HEK293 (cell line): Measurements from ENCODE around the gene CDK19.

Experiments
- CTCF ChIA-PET: fragments of 350-600 bp; formaldehyde crosslinking; extraction: SDS; loops from one replicate; lab custom pipeline; 2021; ENCODE audit warnings: antibody characterized with exemption; lab: Yijun Ruan, JAX
- POLR2A ChIA-PET: fragments of 300-600 bp; formaldehyde crosslinking; extraction: SDS; loops from one replicate; lab custom pipeline; 2020; ENCODE audit warnings: antibody characterized with exemption, inconsistent platforms; lab: Yijun Ruan, JAX
- H3K27ac ChIP-seq: fragments of 200-500 bp; sonication (Bioruptor generic); 2 replicates; pipeline ENCODE4 v1.5.1; 2014; ENCODE audit warnings: low read depth, low read length, control low read depth, inconsistent platforms; ENCODE audit errors: extremely low read depth
- H3K36me3 ChIP-seq, 2 experiments: fragments of 200-500 bp in 1 of 2; sonication (Bioruptor generic) in 1 of 2; 1 replicate in 1 of 2; 2 replicates in 1 of 2; pipeline ENCODE4 v1.5.1; 2014 to 2017; ENCODE audit warnings: inconsistent platforms in 2 of 2, low read length in 2 of 2; ENCODE audit not compliant: control insufficient read depth in 2 of 2, insufficient read depth in 1 of 2
- H3K4me1 ChIP-seq: fragments of 200-500 bp; sonication (Bioruptor generic); 2 replicates; pipeline ENCODE4 v1.5.1; 2014; ENCODE audit warnings: mild to moderate bottlenecking, low read length, inconsistent platforms; ENCODE audit not compliant: control insufficient read depth, insufficient read depth
- H3K4me3 ChIP-seq: 2 replicates; pipeline ENCODE4 v1.5.1; 2011; ENCODE audit warnings: low read depth, mild to moderate bottlenecking, control low read depth, low read length, moderate library complexity
- H3K9me3 ChIP-seq: fragments of 200-500 bp; sonication (Bioruptor generic); 2 replicates; pipeline ENCODE4 v1.5.1; 2014; ENCODE audit warnings: low read depth, low read length, inconsistent platforms; ENCODE audit not compliant: control insufficient read depth, insufficient read depth
- KLF1 ChIP-seq: fragments of 450-650 bp; formaldehyde crosslinking; IDR thresholded peaks from 2 replicates; pipeline ENCODE4 v1.5.1; 2016; ENCODE audit warnings: missing biosample characterization, missing genetic modification characterization
- KLF9 ChIP-seq: fragments of 450-650 bp; formaldehyde crosslinking; IDR thresholded peaks from 2 replicates; pipeline ENCODE4 v1.5.1; 2016; ENCODE audit warnings: missing biosample characterization, missing genetic modification characterization, low read depth
- PRDM1 ChIP-seq: fragments of 450-650 bp; formaldehyde crosslinking; IDR thresholded peaks from 2 replicates; pipeline ENCODE4; 2016; ENCODE audit warnings: missing biosample characterization, missing genetic modification characterization
- PRDM2 ChIP-seq: fragments of 450-650 bp; formaldehyde crosslinking; IDR thresholded peaks from 2 replicates; pipeline ENCODE4 v1.5.1; 2016; ENCODE audit warnings: missing biosample characterization, missing genetic modification characterization, borderline replicate concordance
- TRIM28 ChIP-seq: IDR thresholded peaks from 2 replicates; pipeline ENCODE4 v1.6.1; 2011; ENCODE audit warnings: low read length, control low read depth, borderline replicate concordance
- ZBTB49 ChIP-seq: fragments of 450-650 bp; formaldehyde crosslinking; IDR thresholded peaks from 2 replicates; pipeline ENCODE4 v1.5.1; 2016; ENCODE audit warnings: missing biosample characterization, missing genetic modification characterization, low read depth
- ZFHX2 ChIP-seq: fragments of 450-650 bp; formaldehyde crosslinking; conservative IDR thresholded peaks from 2 replicates; pipeline ENCODE4 v1.5.1; 2016; ENCODE audit warnings: missing biosample characterization, missing genetic modification characterization
- ZFP41 ChIP-seq: fragments of 450-650 bp; formaldehyde crosslinking; IDR thresholded peaks from 2 replicates; pipeline ENCODE4 v1.5.1; 2016; ENCODE audit warnings: missing biosample characterization, missing genetic modification characterization, borderline replicate concordance
- ZNF132 ChIP-seq: fragments of 450-650 bp; formaldehyde crosslinking; IDR thresholded peaks from 2 replicates; pipeline ENCODE4 v1.5.1; 2017; ENCODE audit warnings: missing biosample characterization, missing genetic modification characterization, borderline replicate concordance
- ZNF239 ChIP-seq: fragments of 450-650 bp; formaldehyde crosslinking; IDR thresholded peaks from 2 replicates; pipeline ENCODE4 v1.5.1; 2016; ENCODE audit warnings: missing biosample characterization, missing genetic modification characterization
- ZNF514 ChIP-seq: fragments of 450-650 bp; formaldehyde crosslinking; IDR thresholded peaks from 2 replicates; pipeline ENCODE4 v1.5.1; 2016; ENCODE audit warnings: missing biosample characterization, missing genetic modification characterization
- ZNF530 ChIP-seq: fragments of 450-650 bp; formaldehyde crosslinking; IDR thresholded peaks from 2 replicates; pipeline ENCODE4 v1.5.1; 2016; ENCODE audit warnings: low read depth, missing biosample characterization, missing genetic modification characterization
- ZNF624 ChIP-seq: fragments of 450-650 bp; formaldehyde crosslinking; IDR thresholded peaks from 2 replicates; pipeline ENCODE4 v1.5.1; 2017; ENCODE audit warnings: missing biosample characterization, missing genetic modification characterization
- ZNF629 ChIP-seq: fragments of 450-650 bp; formaldehyde crosslinking; IDR thresholded peaks from 2 replicates; pipeline ENCODE4 v1.5.1; 2017; ENCODE audit warnings: missing biosample characterization, missing genetic modification characterization
- ZNF670 ChIP-seq: fragments of 450-650 bp; formaldehyde crosslinking; IDR thresholded peaks from 2 replicates; pipeline ENCODE4 v1.5.1; 2016; ENCODE audit warnings: missing biosample characterization, missing genetic modification characterization, low read depth
- TF ChIP-seq, protein P1 (sequence below): fragments of 450-650 bp; formaldehyde crosslinking; IDR thresholded peaks from 2 replicates; pipeline ENCODE4 v1.5.1; 2016; ENCODE audit warnings: missing biosample characterization, missing genetic modification characterization, borderline replicate concordance
- TF ChIP-seq, protein P2 (sequence below): fragments of 450-650 bp; formaldehyde crosslinking; IDR thresholded peaks from 2 replicates; pipeline ENCODE4 v1.5.1; 2016; ENCODE audit warnings: missing biosample characterization, missing genetic modification characterization

The CDK19 gene

DNA sequence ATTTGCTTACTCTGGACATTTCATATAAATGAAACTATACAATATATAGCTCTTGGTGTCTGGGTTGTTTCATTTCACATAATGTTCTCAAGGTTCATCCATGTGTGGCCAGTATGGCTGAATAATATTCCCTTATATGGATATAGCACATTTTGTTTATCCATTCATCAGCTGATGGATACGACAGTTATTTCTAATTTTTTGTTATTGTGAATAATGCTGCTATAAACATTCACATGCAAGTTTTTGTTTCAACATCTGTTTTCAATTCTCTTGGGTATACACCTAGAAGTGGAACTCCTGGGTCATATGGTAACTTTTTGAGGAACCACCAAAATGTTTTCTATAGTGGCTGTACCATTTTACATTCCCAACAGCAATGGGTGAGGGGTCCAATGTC, 101.1 kb downstream of the CDK19 start:
- POLR2A ChIA-PET, result no interaction called here
- CTCF ChIA-PET, result interaction anchor here (0.6 kb wide), 1 partner anchor 138 kb away, joined by 3 read pairs; no protein-coding TSS in a partner anchor
- H3K4me3 ChIP-seq, result no peak overlapping the region
- no peaks in the 10 kb centered on the region for H3K4me1 ChIP-seq
- no peaks in the 10 kb centered on the region for H3K9me3 ChIP-seq
- H3K36me3 ChIP-seq, result no peaks in the 10 kb centered on the region
- no peak for TF ChIP-seq PRDM2 (tag by site-specific recombination)
- no peak for TF ChIP-seq ZNF629 (tag by site-specific recombination)
- TF ChIP-seq ZNF670 (tag by site-specific recombination), result no peak
- TF ChIP-seq ZFP41 (tag by site-specific recombination), result no peak
- no peak for TF ChIP-seq ZNF239 (tag by site-specific recombination)
- H3K27ac ChIP-seq, result no peak overlapping the region

- H3K4me3 ChIP-seq, result no peak overlapping the region
- no peaks in the 10 kb centered on the region for H3K36me3 ChIP-seq
- no peak for TF ChIP-seq ZNF530 (tag by site-specific recombination)
- TF ChIP-seq, protein P1, sequence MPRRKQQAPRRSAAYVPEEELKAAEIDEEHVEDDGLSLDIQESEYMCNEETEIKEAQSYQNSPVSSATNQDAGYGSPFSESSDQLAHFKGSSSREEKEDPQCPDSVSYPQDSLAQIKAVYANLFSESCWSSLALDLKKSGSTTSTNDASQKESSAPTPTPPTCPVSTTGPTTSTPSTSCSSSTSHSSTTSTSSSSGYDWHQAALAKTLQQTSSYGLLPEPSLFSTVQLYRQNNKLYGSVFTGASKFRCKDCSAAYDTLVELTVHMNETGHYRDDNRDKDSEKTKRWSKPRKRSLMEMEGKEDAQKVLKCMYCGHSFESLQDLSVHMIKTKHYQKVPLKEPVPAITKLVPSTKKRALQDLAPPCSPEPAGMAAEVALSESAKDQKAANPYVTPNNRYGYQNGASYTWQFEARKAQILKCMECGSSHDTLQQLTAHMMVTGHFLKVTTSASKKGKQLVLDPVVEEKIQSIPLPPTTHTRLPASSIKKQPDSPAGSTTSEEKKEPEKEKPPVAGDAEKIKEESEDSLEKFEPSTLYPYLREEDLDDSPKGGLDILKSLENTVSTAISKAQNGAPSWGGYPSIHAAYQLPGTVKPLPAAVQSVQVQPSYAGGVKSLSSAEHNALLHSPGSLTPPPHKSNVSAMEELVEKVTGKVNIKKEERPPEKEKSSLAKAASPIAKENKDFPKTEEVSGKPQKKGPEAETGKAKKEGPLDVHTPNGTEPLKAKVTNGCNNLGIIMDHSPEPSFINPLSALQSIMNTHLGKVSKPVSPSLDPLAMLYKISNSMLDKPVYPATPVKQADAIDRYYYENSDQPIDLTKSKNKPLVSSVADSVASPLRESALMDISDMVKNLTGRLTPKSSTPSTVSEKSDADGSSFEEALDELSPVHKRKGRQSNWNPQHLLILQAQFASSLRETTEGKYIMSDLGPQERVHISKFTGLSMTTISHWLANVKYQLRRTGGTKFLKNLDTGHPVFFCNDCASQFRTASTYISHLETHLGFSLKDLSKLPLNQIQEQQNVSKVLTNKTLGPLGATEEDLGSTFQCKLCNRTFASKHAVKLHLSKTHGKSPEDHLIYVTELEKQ (tag by site-specific recombination), result no peak
- no peak for TF ChIP-seq ZNF239 (tag by site-specific recombination)
- TF ChIP-seq ZBTB49 (tag by site-specific recombination), result no peak
- TF ChIP-seq PRDM1, result no peak
- no peak for TF ChIP-seq KLF1 (tag by site-specific recombination)
- TF ChIP-seq TRIM28, result no peak
- TF ChIP-seq ZNF132 (tag by site-specific recombination), result no peak
- TF ChIP-seq, protein P2, sequence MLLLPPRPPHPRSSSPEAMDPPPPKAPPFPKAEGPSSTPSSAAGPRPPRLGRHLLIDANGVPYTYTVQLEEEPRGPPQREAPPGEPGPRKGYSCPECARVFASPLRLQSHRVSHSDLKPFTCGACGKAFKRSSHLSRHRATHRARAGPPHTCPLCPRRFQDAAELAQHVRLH (tag by site-specific recombination), result no peak
- no peak for TF ChIP-seq KLF9 (tag by site-specific recombination)
- TF ChIP-seq ZNF514 (tag by site-specific recombination), result no peak
- no peak for TF ChIP-seq ZFHX2 (tag by site-specific recombination)
- TF ChIP-seq ZNF624 (tag by site-specific recombination), result no peak
- POLR2A ChIA-PET, result no interaction called here
- no peaks in the 10 kb centered on the region for H3K4me1 ChIP-seq
- CTCF ChIA-PET, result no interaction called here
- H3K9me3 ChIP-seq, result no peaks in the 10 kb centered on the region
- H3K27ac ChIP-seq, result no peak overlapping the region
These were observed 103.0 kb downstream of the CDK19 start for GRCh38 chr6:110712238-110712637.
